HEK293 (cell line): Measurements from ENCODE around the gene LPP.

Source experiments
- CTCF ChIP-seq: fragments of 450-650 bp; formaldehyde crosslinking; IDR thresholded peaks from 2 replicates; pipeline ENCODE4 v1.5.1; 2016; ENCODE audit warnings: missing biosample characterization, missing genetic modification characterization
- GLIS2 ChIP-seq: fragments of 450-650 bp; formaldehyde crosslinking; IDR thresholded peaks from 2 replicates; pipeline ENCODE4 v1.5.1; 2016; ENCODE audit warnings: missing biosample characterization, missing genetic modification characterization
- PRDM10 ChIP-seq: fragments of 450-650 bp; formaldehyde crosslinking; IDR thresholded peaks from 2 replicates; pipeline ENCODE4 v1.5.1; 2016; ENCODE audit warnings: missing biosample characterization, missing genetic modification characterization
- SETDB1 ChIP-seq: IDR thresholded peaks from one replicate; pipeline ENCODE4 v1.6.1; 2017; ENCODE audit warnings: mild to moderate bottlenecking, low read length, moderate library complexity, mixed read lengths; ENCODE audit not compliant: insufficient read length
- ZBTB49 ChIP-seq: fragments of 450-650 bp; formaldehyde crosslinking; IDR thresholded peaks from 2 replicates; pipeline ENCODE4 v1.5.1; 2016; ENCODE audit warnings: missing biosample characterization, missing genetic modification characterization, low read depth
- ZNF121 ChIP-seq: fragments of 450-650 bp; formaldehyde crosslinking; IDR thresholded peaks from 2 replicates; pipeline ENCODE4 v1.5.1; 2016; ENCODE audit warnings: missing biosample characterization, missing genetic modification characterization
- ZNF302 ChIP-seq: fragments of 450-650 bp; formaldehyde crosslinking; IDR thresholded peaks from 2 replicates; pipeline ENCODE4 v1.5.1; 2016; ENCODE audit warnings: missing biosample characterization, missing genetic modification characterization, low read depth
- ZNF704 ChIP-seq: fragments of 450-650 bp; formaldehyde crosslinking; IDR thresholded peaks from 2 replicates; pipeline ENCODE4 v1.5.1; 2016; ENCODE audit warnings: missing biosample characterization, missing genetic modification characterization
- ZNF776 ChIP-seq: fragments of 450-650 bp; formaldehyde crosslinking; IDR thresholded peaks from 2 replicates; pipeline ENCODE4 v1.5.0; 2017; ENCODE audit warnings: missing biosample characterization, missing genetic modification characterization, borderline replicate concordance
- ZNF830 ChIP-seq: fragments of 450-650 bp; IDR thresholded peaks from 2 replicates; pipeline ENCODE4 v1.5.0; 2018; ENCODE audit warnings: missing biosample characterization, missing genetic modification characterization, low read depth, mild to moderate bottlenecking, moderate library complexity
- ZSCAN18 ChIP-seq: fragments of 450-650 bp; formaldehyde crosslinking; IDR thresholded peaks from 2 replicates; pipeline ENCODE4 v1.5.1; 2016; ENCODE audit warnings: missing biosample characterization, missing genetic modification characterization

- TF ChIP-seq CTCF = no peak
- no peak for TF ChIP-seq ZBTB49 (tag by site-specific recombination)
- TF ChIP-seq ZNF302 = no peak
- no peak for TF ChIP-seq ZSCAN18 (tag by site-specific recombination)
- TF ChIP-seq ZNF121 (tag by site-specific recombination) = no peak
- TF ChIP-seq GLIS2 = no peak
- no peak for TF ChIP-seq ZNF776 (tag by site-specific recombination)
- TF ChIP-seq SETDB1 = no peak
- TF ChIP-seq PRDM10 (tag by site-specific recombination) = no peak
- TF ChIP-seq ZNF704 (tag by site-specific recombination) = no peak
- TF ChIP-seq ZNF830 (tag by site-specific recombination) = no peak
Measured at GRCh38 chr3:188801393-188801792, 647.4 kb downstream of the LPP start.
